ENCODE results near the gene TUBA3D. TPM values are rescaled to one million over a fixed set of nuclear protein-coding genes. Genes with fewer than 3 reads are reported as not detected.
"Not testable (repeated sequence)": the region's sequence is repeated elsewhere in the genome, so short reads cannot be mapped to it uniquely, and the experiment has no call there.

The TUBA3D gene
- polyA plus RNA-seq, 4 donors = 0.04 to 6.8 (median 2.1) TPM

DNA sequence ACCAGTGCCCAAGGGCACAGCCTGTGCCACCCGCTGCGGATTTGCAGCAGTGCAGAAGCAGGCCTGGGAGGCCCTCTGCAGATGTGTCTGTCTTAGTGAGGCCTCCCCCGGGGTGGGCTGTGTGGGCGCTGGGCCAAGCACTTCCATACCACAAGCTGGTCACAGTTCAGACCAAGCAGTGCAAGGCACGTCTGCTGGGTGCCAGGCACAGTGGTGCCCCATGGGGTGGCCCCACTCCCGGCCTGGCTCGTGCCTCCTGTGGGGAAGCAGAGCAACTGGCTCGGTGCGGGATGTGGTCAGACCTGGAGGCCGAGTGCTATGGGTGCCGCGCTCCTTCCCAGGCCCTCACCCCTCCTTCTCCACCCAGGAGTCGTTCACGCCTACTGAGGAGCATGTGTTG, 39.3 kb downstream of the TUBA3D start:
- not testable (repeated sequence) for DNase-seq; H3K4me1 ChIP-seq (ENCODE audit: control insufficient read depth in 3 of 3, insufficient read depth in 2 of 3, low read depth in 1 of 3, low read length in 2 of 3); H3K9me3 ChIP-seq (ENCODE audit: control insufficient read depth in 2 of 2, insufficient read depth in 1 of 2, low read depth in 1 of 2, low read length in 1 of 2); H3K27me3 ChIP-seq (ENCODE audit: control insufficient read depth in 3 of 3, insufficient read depth in 3 of 3, low read length in 3 of 3); H3K27ac ChIP-seq (ENCODE audit: low read depth in 1 of 3, low read length in 2 of 3); FAIRE-seq; H3K4me3 ChIP-seq (ENCODE audit: low read depth in 1 of 3, low read length in 3 of 3)
- WGBS, 3 donors = 84 to 88% (median 84%) methylated on average over 11 to 14 of the region's 14 CpGs
- peaks cover 3 to 70% (median 5%) of the 10 kb centered on the region in 3 donors for H3K36me3 ChIP-seq (ENCODE audit: control insufficient read depth in 3 of 3, insufficient read depth in 2 of 3, low read depth in 1 of 3, low read length in 3 of 3)

DNA sequence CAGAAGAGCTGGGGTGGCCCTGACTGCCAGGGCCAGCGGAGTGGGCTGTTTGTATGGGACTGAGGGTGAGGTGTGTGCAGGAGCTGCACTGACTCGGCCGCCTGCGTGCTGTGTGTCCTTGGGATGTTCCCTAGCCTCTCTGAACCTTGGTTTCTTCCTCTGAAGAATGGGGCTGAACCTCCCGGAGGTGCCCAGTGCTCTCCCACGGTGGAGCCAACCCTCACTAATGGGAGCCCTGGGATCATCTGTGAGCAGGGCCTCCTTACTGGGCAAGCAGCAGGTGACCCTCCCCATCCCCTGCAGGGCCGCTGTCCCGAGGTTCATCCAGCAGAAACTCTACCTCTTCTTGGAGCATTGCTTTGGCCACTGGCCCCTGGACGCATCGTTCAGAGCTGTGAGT, 40.1 kb downstream of the TUBA3D start:
- H3K9me3 ChIP-seq (ENCODE audit: control insufficient read depth in 2 of 2, insufficient read depth in 1 of 2, low read depth in 1 of 2, low read length in 1 of 2) = no peaks in the 10 kb centered on the region
- DNase-seq (no peak), FAIRE-seq (no peak)
- 83 to 96% (median 89%) methylated on average over 8 to 10 of the region's 10 CpGs for WGBS, 3 donors
- no peak overlapping the region for H3K4me3 ChIP-seq (ENCODE audit: low read depth in 1 of 3, low read length in 3 of 3)
- H3K36me3 ChIP-seq (ENCODE audit: control insufficient read depth in 3 of 3, insufficient read depth in 2 of 3, low read depth in 1 of 3, low read length in 3 of 3) = peaks cover 3 to 74% (median 7%) of the 10 kb centered on the region in 3 donors
- no peaks in the 10 kb centered on the region for H3K4me1 ChIP-seq (ENCODE audit: control insufficient read depth in 3 of 3, insufficient read depth in 2 of 3, low read depth in 1 of 3, low read length in 2 of 3)
- no peaks in the 10 kb centered on the region for H3K27me3 ChIP-seq (ENCODE audit: control insufficient read depth in 3 of 3, insufficient read depth in 3 of 3, low read length in 3 of 3)
- H3K27ac ChIP-seq (ENCODE audit: low read depth in 1 of 3, low read length in 2 of 3) = no peak overlapping the region

DNA sequence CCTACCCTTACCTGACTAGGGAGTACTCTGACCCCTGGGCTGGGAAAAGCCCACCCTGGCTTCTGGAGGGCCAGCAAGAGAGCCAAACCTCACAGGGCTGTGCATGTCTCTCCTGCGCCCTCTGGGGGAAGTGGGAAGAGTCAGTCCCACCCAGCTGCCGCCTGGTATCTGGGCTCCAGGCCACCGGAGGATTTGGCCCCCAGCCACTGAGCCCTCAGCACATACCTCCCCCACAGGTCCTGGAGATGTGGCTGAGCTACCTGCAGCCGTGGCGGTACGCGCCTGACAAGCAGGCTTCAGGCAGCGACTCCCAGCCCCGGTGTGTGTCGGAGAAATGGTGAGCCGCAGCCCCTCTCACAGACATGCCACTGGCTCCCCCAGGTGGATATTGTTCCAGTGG, 40.7 kb downstream of the TUBA3D start:
- peaks cover 3 to 71% (median 7%) of the 10 kb centered on the region in 3 donors for H3K36me3 ChIP-seq (ENCODE audit: control insufficient read depth in 3 of 3, insufficient read depth in 2 of 3, low read depth in 1 of 3, low read length in 3 of 3)
- DNase-seq; H3K4me1 ChIP-seq (ENCODE audit: control insufficient read depth in 3 of 3, insufficient read depth in 2 of 3, low read depth in 1 of 3, low read length in 2 of 3); H3K4me3 ChIP-seq (ENCODE audit: low read depth in 1 of 3, low read length in 3 of 3); H3K27ac ChIP-seq (ENCODE audit: low read depth in 1 of 3, low read length in 2 of 3); FAIRE-seq; H3K27me3 ChIP-seq (ENCODE audit: control insufficient read depth in 3 of 3, insufficient read depth in 3 of 3, low read length in 3 of 3); H3K9me3 ChIP-seq (ENCODE audit: control insufficient read depth in 2 of 2, insufficient read depth in 1 of 2, low read depth in 1 of 2, low read length in 1 of 2): not testable (repeated sequence)
- WGBS, 3 donors = 75 to 81% (median 78%) methylated on average over 10 to 11 of the region's 11 CpGs

DNA sequence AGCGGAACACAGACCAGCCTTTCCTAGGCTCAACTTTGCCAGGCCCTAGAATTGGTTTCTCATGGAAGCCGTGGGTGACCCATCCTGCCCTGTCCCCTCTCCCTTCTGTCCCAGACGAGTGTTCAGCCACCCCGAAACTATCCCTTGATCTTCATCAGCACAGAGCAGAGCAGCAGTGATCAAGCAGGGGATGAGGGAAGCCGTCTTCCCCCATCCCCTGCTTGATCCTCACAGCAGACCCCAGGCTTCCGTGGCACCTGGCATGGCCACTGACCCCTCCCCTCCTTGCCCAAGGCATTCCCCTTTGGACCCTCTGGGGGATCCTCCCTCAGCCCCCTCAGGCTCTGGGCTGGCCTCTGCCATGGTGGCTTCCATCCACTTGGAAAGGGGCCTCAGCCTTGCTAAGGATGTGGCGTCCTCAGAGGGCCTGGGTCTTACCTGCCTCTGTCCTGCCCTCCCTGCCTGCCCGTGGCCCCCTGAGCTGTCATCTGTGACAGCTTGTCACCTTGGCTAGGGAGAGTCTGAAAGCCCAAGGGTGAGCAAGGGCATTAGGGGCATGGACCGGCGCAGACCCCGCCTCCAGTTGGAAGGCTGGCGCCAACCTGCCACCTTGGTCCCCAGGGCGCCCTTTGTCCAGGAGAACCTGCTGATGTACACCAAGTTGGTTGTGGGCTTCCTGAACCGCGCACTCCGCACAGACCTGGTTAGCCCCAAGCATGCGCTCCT, 41.4 kb downstream of the TUBA3D start:
- 94 to 96% (median 95%) methylated on average over 14 to 17 of the region's 17 CpGs for WGBS, 3 donors
- H3K36me3 ChIP-seq (ENCODE audit: control insufficient read depth in 3 of 3, insufficient read depth in 2 of 3, low read depth in 1 of 3, low read length in 3 of 3) = peaks cover 3 to 75% (median 7%) of the 10 kb centered on the region in 3 donors

DNA sequence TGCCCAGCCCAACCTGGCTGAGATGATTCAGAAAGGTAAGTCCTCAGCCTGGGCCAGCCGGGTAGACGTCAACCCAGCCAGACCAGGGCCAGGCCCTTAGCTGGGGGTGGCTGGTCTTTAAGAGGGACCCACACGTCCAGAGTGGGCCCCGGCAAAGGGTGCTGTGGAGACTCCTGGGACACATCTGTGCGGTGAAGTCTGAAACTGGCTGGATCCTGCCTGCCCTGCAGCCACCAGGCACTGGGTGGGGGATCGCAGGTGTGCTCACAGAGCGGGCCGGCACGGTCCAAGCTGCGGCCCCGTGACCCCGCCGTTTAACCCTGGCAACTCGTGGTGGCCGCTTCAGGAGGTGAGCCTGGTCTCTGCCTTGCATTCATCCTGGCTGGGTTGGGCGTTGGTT, 41.9 kb downstream of the TUBA3D start:
- DNase-seq; H3K4me3 ChIP-seq (ENCODE audit: low read depth in 1 of 3, low read length in 3 of 3); FAIRE-seq; H3K4me1 ChIP-seq (ENCODE audit: control insufficient read depth in 3 of 3, insufficient read depth in 2 of 3, low read depth in 1 of 3, low read length in 2 of 3); H3K9me3 ChIP-seq (ENCODE audit: control insufficient read depth in 2 of 2, insufficient read depth in 1 of 2, low read depth in 1 of 2, low read length in 1 of 2); H3K27me3 ChIP-seq (ENCODE audit: control insufficient read depth in 3 of 3, insufficient read depth in 3 of 3, low read length in 3 of 3); H3K27ac ChIP-seq (ENCODE audit: low read depth in 1 of 3, low read length in 2 of 3): not testable (repeated sequence)
- H3K36me3 ChIP-seq (ENCODE audit: control insufficient read depth in 3 of 3, insufficient read depth in 2 of 3, low read depth in 1 of 3, low read length in 3 of 3) = peaks cover 3 to 69% (median 7%) of the 10 kb centered on the region in 3 donors
- WGBS, 3 donors = 83 to 91% (median 86%) methylated on average over 14 to 16 of the region's 16 CpGs

More for the DNA sequence above, 41.4 kb downstream of the TUBA3D start:
- no peaks in the 10 kb centered on the region for H3K27me3 ChIP-seq (ENCODE audit: control insufficient read depth in 3 of 3, insufficient read depth in 3 of 3, low read length in 3 of 3)
- no peaks in the 10 kb centered on the region for H3K4me1 ChIP-seq (ENCODE audit: control insufficient read depth in 3 of 3, insufficient read depth in 2 of 3, low read depth in 1 of 3, low read length in 2 of 3)
- no peak overlapping the region for H3K4me3 ChIP-seq (ENCODE audit: low read depth in 1 of 3, low read length in 3 of 3)
- no peak for FAIRE-seq
- no peak for DNase-seq
- H3K27ac ChIP-seq (ENCODE audit: low read depth in 1 of 3, low read length in 2 of 3) = no peak overlapping the region
- H3K9me3 ChIP-seq (ENCODE audit: control insufficient read depth in 2 of 2, insufficient read depth in 1 of 2, low read depth in 1 of 2, low read length in 1 of 2) = no peaks in the 10 kb centered on the region

DNA sequence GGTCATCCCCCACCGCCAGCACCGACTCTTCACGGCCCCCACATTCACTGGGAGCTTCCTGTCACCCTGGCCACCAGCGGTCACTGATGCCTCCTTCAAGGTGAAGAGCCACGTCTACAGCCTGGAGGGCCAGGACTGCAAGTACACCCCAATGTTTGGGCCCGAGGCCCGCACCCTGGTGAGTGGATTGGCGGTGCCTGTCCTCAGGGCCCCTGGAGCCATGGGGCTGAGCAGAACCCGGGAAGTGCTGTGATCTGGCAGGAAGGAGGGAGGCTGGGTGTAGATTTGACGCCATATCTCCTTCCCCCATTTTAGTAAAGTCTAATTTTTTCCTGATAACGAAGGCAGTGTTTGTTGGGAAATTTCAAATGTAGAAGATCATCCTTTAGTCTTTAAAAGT, 42.6 kb downstream of the TUBA3D start:
- FAIRE-seq; H3K4me1 ChIP-seq (ENCODE audit: control insufficient read depth in 3 of 3, insufficient read depth in 2 of 3, low read depth in 1 of 3, low read length in 2 of 3); H3K27ac ChIP-seq (ENCODE audit: low read depth in 1 of 3, low read length in 2 of 3); DNase-seq; H3K9me3 ChIP-seq (ENCODE audit: control insufficient read depth in 2 of 2, insufficient read depth in 1 of 2, low read depth in 1 of 2, low read length in 1 of 2); H3K4me3 ChIP-seq (ENCODE audit: low read depth in 1 of 3, low read length in 3 of 3); H3K27me3 ChIP-seq (ENCODE audit: control insufficient read depth in 3 of 3, insufficient read depth in 3 of 3, low read length in 3 of 3): not testable (repeated sequence)
- WGBS, 3 donors = 91 to 96% (median 95%) methylated on average over 6 to 10 of the region's 11 CpGs
- H3K36me3 ChIP-seq (ENCODE audit: control insufficient read depth in 3 of 3, insufficient read depth in 2 of 3, low read depth in 1 of 3, low read length in 3 of 3) = peaks cover 3 to 66% (median 7%) of the 10 kb centered on the region in 3 donors

DNA sequence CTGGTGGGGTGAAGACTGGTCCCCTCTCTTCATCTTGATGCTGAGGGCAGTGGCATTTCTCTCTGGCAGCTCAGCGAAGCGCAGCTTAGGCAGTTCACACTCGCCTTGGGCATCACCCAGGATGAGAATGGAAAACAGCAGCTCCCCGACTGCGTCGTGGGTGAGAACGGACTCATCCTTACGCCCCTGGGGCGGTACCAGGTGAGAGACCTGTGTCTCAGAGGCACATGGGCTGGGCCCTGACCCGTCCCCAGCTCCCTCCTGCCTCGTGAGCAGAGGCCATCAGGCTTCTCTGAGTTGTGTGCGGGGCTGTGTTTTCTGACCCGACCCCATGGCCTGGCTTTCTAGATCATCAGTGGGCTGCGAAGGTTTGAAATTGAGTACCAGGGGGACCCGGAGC, 43.5 kb downstream of the TUBA3D start:
- FAIRE-seq (no peak), DNase-seq (no peak)
- no peaks in the 10 kb centered on the region for H3K9me3 ChIP-seq (ENCODE audit: control insufficient read depth in 2 of 2, insufficient read depth in 1 of 2, low read depth in 1 of 2, low read length in 1 of 2)
- peaks cover 3 to 60% (median 7%) of the 10 kb centered on the region in 3 donors for H3K36me3 ChIP-seq (ENCODE audit: control insufficient read depth in 3 of 3, insufficient read depth in 2 of 3, low read depth in 1 of 3, low read length in 3 of 3)
- H3K27me3 ChIP-seq (ENCODE audit: control insufficient read depth in 3 of 3, insufficient read depth in 3 of 3, low read length in 3 of 3) = no peaks in the 10 kb centered on the region
- no peak overlapping the region for H3K4me3 ChIP-seq (ENCODE audit: low read depth in 1 of 3, low read length in 3 of 3)
- no peak overlapping the region for H3K27ac ChIP-seq (ENCODE audit: low read depth in 1 of 3, low read length in 2 of 3)
- WGBS, 3 donors = 94 to 97% (median 96%) methylated on average over 15 of the region's 15 CpGs
- H3K4me1 ChIP-seq (ENCODE audit: control insufficient read depth in 3 of 3, insufficient read depth in 2 of 3, low read depth in 1 of 3, low read length in 2 of 3) = no peaks in the 10 kb centered on the region

DNA sequence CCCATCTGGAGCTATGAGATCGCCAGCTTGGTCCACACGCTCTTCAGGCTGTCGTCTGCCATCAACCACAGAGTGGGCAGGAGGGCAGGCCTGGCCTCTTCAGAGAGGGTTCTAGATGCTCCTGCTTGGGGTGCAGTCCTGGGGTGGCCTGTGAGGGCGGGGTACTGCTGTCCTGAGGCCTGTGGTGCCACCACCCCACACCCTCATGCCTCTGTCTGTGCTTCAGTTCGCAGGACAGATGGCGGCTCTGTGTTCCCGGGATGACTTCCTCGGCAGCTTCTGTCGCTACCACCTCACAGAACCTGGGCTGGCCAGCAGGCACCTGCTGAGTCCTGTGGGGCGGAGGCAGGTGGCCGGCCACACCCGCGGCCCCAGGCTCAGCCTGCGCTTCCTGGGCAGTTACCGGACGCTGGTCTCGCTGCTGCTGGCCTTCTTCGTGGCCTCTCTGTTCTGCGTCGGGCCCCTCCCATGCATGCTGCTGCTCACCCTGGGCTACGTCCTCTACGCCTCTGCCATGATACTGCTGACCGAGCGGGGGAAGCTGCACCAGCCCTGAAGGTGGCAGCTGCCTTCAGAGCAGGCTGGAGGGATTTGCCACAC, 44.1 kb downstream of the TUBA3D start:
- not testable (repeated sequence) for H3K4me3 ChIP-seq (ENCODE audit: low read depth in 1 of 3, low read length in 3 of 3); FAIRE-seq; H3K27ac ChIP-seq (ENCODE audit: low read depth in 1 of 3, low read length in 2 of 3); H3K4me1 ChIP-seq (ENCODE audit: control insufficient read depth in 3 of 3, insufficient read depth in 2 of 3, low read depth in 1 of 3, low read length in 2 of 3); H3K9me3 ChIP-seq (ENCODE audit: control insufficient read depth in 2 of 2, insufficient read depth in 1 of 2, low read depth in 1 of 2, low read length in 1 of 2); H3K27me3 ChIP-seq (ENCODE audit: control insufficient read depth in 3 of 3, insufficient read depth in 3 of 3, low read length in 3 of 3); DNase-seq
- 80 to 86% (median 83%) methylated on average over 8 to 24 of the region's 24 CpGs for WGBS, 3 donors
- H3K36me3 ChIP-seq (ENCODE audit: control insufficient read depth in 3 of 3, insufficient read depth in 2 of 3, low read depth in 1 of 3, low read length in 3 of 3) = peaks cover 3 to 57% (median 7%) of the 10 kb centered on the region in 3 donors

Data from small intestine (tissue), 7 donors.